K562 (cell line): ENCODE results near the gene SHC1. TPM values are rescaled to one million over a fixed set of nuclear protein-coding genes. Genes with fewer than 3 reads are reported as not detected.
A peak's percentile ranks its signal among the peaks of the same experiment; 100 is the strongest.

Experiments used
- ATAC-seq: fragments of 200-7000 bp; cut with Tn5 transposase; 3 replicates; pipeline ENCODE4 v1.9.1; 2020; ENCODE audit warnings: moderate library complexity
- BruUV-seq: library from RNA; stranded (reverse); fragments of 400-500 nt; replicated peaks from 2 replicates; lab custom pipeline; 2021; lab: Mats Ljungman, UMichigan
- CTCF ChIA-PET: fragments of 300-600 bp; formaldehyde crosslinking; extraction: SDS; loops from one replicate; lab custom pipeline; 2021; ENCODE audit warnings: low intra/inter-chr PET ratio; lab: Yijun Ruan, JAX
- POLR2A ChIA-PET: fragments of 300-600, 350-650 bp; sonication (Branson Sonifier 250); formaldehyde crosslinking; extraction: SDS; loops from one replicate; lab custom pipeline; 2021; ENCODE audit warnings: antibody characterized with exemption, inconsistent platforms; lab: Yijun Ruan, JAX
- DNase-seq, 4 experiments: peaks; one replicate each; pipeline versions ENCODE4 v3.0.0 to v3.0.0-alpha.2; 2011 to 2018; ENCODE audit warnings: low spot score in 3 of 4, mixed read lengths in 3 of 4; ENCODE audit errors: extremely low read depth in 1 of 4
- FAIRE-seq: peaks from 2 replicates; lab custom pipeline; 2011; peaks lifted over from hg19 to GRCh38; lab: Jason Lieb, UNC
- H2AFZ ChIP-seq: 2 replicates; pipeline ENCODE4 v1.6.0; 2011; ENCODE audit warnings: low read depth, low read length, control low read depth, inconsistent platforms
- H3K27ac ChIP-seq: fragments of 200-600 bp; 3 replicates; pipeline ENCODE4 v1.8.0; 2011; ENCODE audit warnings: low read depth, mild to moderate bottlenecking, control low read depth, inconsistent platforms, low read length, moderate library complexity, mixed read lengths; ENCODE audit errors: extremely low read depth
- H3K27me3 ChIP-seq, 2 experiments: fragments of 300-600 bp in 1 of 2; 2 replicates in 1 of 2; 3 replicates in 1 of 2; pipeline versions ENCODE4 v1.6.0 to v1.8.0; 2011; ENCODE audit warnings: inconsistent platforms in 2 of 2, low read length in 2 of 2, mild to moderate bottlenecking in 1 of 2, mixed read lengths in 1 of 2, moderate library complexity in 1 of 2; ENCODE audit not compliant: control insufficient read depth in 2 of 2, insufficient read depth in 2 of 2
- H3K36me3 ChIP-seq: fragments of 300-600 bp; 3 replicates; pipeline ENCODE4 v1.8.0; 2011; ENCODE audit warnings: mild to moderate bottlenecking, low read length, inconsistent platforms; ENCODE audit not compliant: control insufficient read depth, insufficient read depth
- H3K4me1 ChIP-seq, 2 experiments: fragments of 200-600 bp in 1 of 2; replicated peaks in 1 of 2; 2 replicates in 1 of 2; 3 replicates in 1 of 2; pipeline versions ENCODE4 v1.5.1 to v1.8.0; 2011; ENCODE audit warnings: inconsistent platforms in 2 of 2, low read length in 2 of 2, mild to moderate bottlenecking in 1 of 2, mixed read lengths in 1 of 2, moderate library complexity in 1 of 2; ENCODE audit not compliant: control insufficient read depth in 2 of 2, insufficient read depth in 2 of 2
- H3K4me2 ChIP-seq: 2 replicates; pipeline ENCODE4 v1.6.1; 2011; ENCODE audit warnings: low read length, control low read depth, inconsistent platforms, mixed read lengths; ENCODE audit not compliant: insufficient read depth
- H3K4me3 ChIP-seq: fragments of 200-600 bp; sonication (generic), shearing (Covaris generic); 2 replicates; pipeline ENCODE4 v1.5.1; 2016; ENCODE audit warnings: control low read depth, inconsistent platforms
- H3K79me2 ChIP-seq: fragments of 200-600 bp; 3 replicates; pipeline ENCODE4 v1.8.0; 2011; ENCODE audit warnings: low read length, inconsistent platforms; ENCODE audit not compliant: control insufficient read depth, insufficient read depth
- H3K9ac ChIP-seq, 2 experiments: 2 replicates each; pipeline versions ENCODE4 v1.6.0 to v1.6.1; 2011; ENCODE audit warnings: low read depth in 2 of 2, low read length in 2 of 2, control low read depth in 1 of 2, inconsistent platforms in 1 of 2, mild to moderate bottlenecking in 1 of 2, mixed read lengths in 1 of 2; ENCODE audit not compliant: insufficient read depth in 1 of 2
- H3K9me1 ChIP-seq: one replicate; pipeline ENCODE4 v1.6.0; 2011; ENCODE audit warnings: inconsistent platforms, mild to moderate bottlenecking, low read length, moderate library complexity; ENCODE audit not compliant: control insufficient read depth, insufficient read depth
- H3K9me3 ChIP-seq: replicated peaks from 2 replicates; pipeline ENCODE4 v1.5.1; 2011; ENCODE audit warnings: low read depth, low read length, inconsistent platforms; ENCODE audit not compliant: control insufficient read depth, insufficient read depth
- H4K20me1 ChIP-seq: replicated peaks from 2 replicates; pipeline ENCODE4 v1.6.1; 2011; ENCODE audit warnings: low read length, inconsistent platforms, mixed read lengths; ENCODE audit not compliant: control insufficient read depth, insufficient read depth
- ERF ChIP-seq: fragments of 450-650 bp; formaldehyde crosslinking; IDR thresholded peaks from 2 replicates; pipeline ENCODE4 v1.4.0; 2020; ENCODE audit warnings: mild to moderate bottlenecking, mixed read lengths
- HBP1 ChIP-seq: fragments of 450-650 bp; formaldehyde crosslinking; IDR thresholded peaks from 2 replicates; pipeline ENCODE4 v1.4.0; 2022; ENCODE audit warnings: missing genetic modification characterization
- IRF1 ChIP-seq: sonication (generic); formaldehyde crosslinking; IDR thresholded peaks from 2 replicates; pipeline ENCODE4 v1.8.0; 2022; ENCODE audit warnings: missing genetic modification reagents, mild to moderate bottlenecking, borderline replicate concordance
- POLR2G ChIP-seq: fragments of 200-400 bp; formaldehyde crosslinking; IDR thresholded peaks from 2 replicates; pipeline ENCODE4 v1.6.1; 2017; ENCODE audit warnings: low read depth, mild to moderate bottlenecking, antibody characterized with exemption, low read length, moderate library complexity
- PTBP1 ChIP-seq: fragments of 200-400 bp; formaldehyde crosslinking; IDR thresholded peaks from 2 replicates; pipeline ENCODE4 v1.6.1; 2017; ENCODE audit warnings: low read depth, low read length
- RBFOX2 ChIP-seq: fragments of 200-400 bp; formaldehyde crosslinking; IDR thresholded peaks from 2 replicates; pipeline ENCODE4 v1.6.1; 2017; ENCODE audit warnings: low read depth, mild to moderate bottlenecking, low read length, moderate library complexity
- SNAPC5 ChIP-seq: fragments of 250-450 bp; sonication (Bioruptor Pico); IDR thresholded peaks from 2 replicates; pipeline ENCODE4 v1.8.0; 2021; ENCODE audit warnings: moderate library complexity, mild to moderate bottlenecking, inconsistent platforms
- SP2 ChIP-seq: IDR thresholded peaks from 2 replicates; pipeline ENCODE4 v1.6.1; 2011; ENCODE audit warnings: mild to moderate bottlenecking, low read depth, low read length, moderate library complexity; ENCODE audit not compliant: poor library complexity, severe bottlenecking; ENCODE audit errors: extremely low read depth
- SUPT5H ChIP-seq: fragments of 450-650 bp; IDR thresholded peaks from 2 replicates; pipeline ENCODE4 v1.6.1; 2016
- TRIM25 ChIP-seq: fragments of 450-650 bp; IDR thresholded peaks from 2 replicates; pipeline ENCODE4 v1.7.0; 2016; ENCODE audit warnings: borderline replicate concordance
- ZNF449 ChIP-seq: fragments of 250-450 bp; sonication (Bioruptor Pico); IDR thresholded peaks from 2 replicates; pipeline ENCODE4 v1.8.0; 2022; ENCODE audit warnings: moderate library complexity, mild to moderate bottlenecking, inconsistent platforms
- WGBS: fragments of 100-300 bp; shearing (Covaris generic); methylation state at CpG from one replicate; pipeline ENCODE4 v1.1.6; 2016; ENCODE audit warnings: low coverage, mixed read lengths; ENCODE audit not compliant: insufficient coverage; ENCODE audit errors: missing lambda C conversion rate; 5-methylcytosine and 5-hydroxymethylcytosine counted together
- in situ Hi-C: fragments of 300-500 bp; cut with MboI; formaldehyde crosslinking; loops from 4 replicates; pipeline ENCODE4 v1.15.0; 2018; ENCODE audit warnings: inconsistent platforms, mixed read lengths
- intact Hi-C: fragments of 100-400 bp; cut with micrococcal nuclease; formaldehyde crosslinking; loops from 2 replicates; pipeline ENCODE4 v1.14.2; 2022
- polyA plus RNA-seq, 8 experiments: library from polyadenylated mRNA; depleted of rRNA in 4 of 8; stranded (reverse) in 5 of 8; unstranded in 3 of 8; fragments of >200 nt; fragmentation: Nextera tagmentation in 2 of 8; fragmentation: Illumina TruSeq in 1 of 8; extraction: Ambion mirVana in 2 of 8; extraction: Trizol in 1 of 8; gene quantifications; 2 replicates each; pipeline versions ENCODE4 v1.2.1 to v1.2.3, GENCODE V29; 2011 to 2014; ENCODE audit warnings: inconsistent platforms in 1 of 8, missing spikeins in 1 of 8
- total RNA-seq, 7 experiments: library from RNA; depleted of rRNA in 6 of 7; stranded (reverse); fragments of >200 nt in 6 of 7; fragmentation: Illumina TruSeq in 2 of 7; extraction: Trizol in 2 of 7; gene quantifications; 2 replicates each; pipeline versions ENCODE4 v1.2.1 to v1.2.3, GENCODE V29; 2011 to 2021; ENCODE audit warnings: low replicate concordance in 1 of 7

Gene SHC1
- total and polyA plus RNA-seq, 9 of the 15 experiments (the other 6 are each of a cell fraction or from before 2014, with no cell fraction given) = 4.1 to 113 (median 51.9) TPM

- no peaks in the 10 kb centered on the region for H3K9me3 ChIP-seq
- peak overlapping the region; percentile 99 for H3K27ac ChIP-seq
- H2AFZ ChIP-seq = no peak overlapping the region
- DNase-seq (no peak), FAIRE-seq (no peak), ATAC-seq (no peak)
- in situ Hi-C loops = no loop called here
- peak overlapping the region; percentile 97; the same call in 1 of the 2 replicates for H3K4me3 ChIP-seq
- H3K27me3 ChIP-seq = no peaks in the 10 kb centered on the region
- ChIA-PET CTCF (no interaction called here), POLR2A (interaction anchor here (0.7 to 1.2 kb wide), 3 partner anchors 7 to 79 kb away, joined by 3 to 6 read pairs (median 3); no protein-coding TSS in a partner anchor)
- H3K4me1 ChIP-seq = peaks cover 58 to 78% of the 10 kb centered on the region in 2 experiments
- H3K9me1 ChIP-seq = no peaks in the 10 kb centered on the region
- TF ChIP-seq SUPT5H (0 out of 2 replicates have a peak, but pooled peaks have one; percentile 1), SNAPC5 (CRISPR knock-in tag) (no peak), HBP1 (CRISPR knock-in tag) (no peak), SP2 (no peak), RBFOX2 (peak; percentile 62), TRIM25 (no peak), ERF (CRISPR knock-in tag) (no peak), IRF1 (CRISPR knock-in tag) (no peak), POLR2G (peak; percentile 52), ZNF449 (CRISPR knock-in tag) (no peak), PTBP1 (no peak)
- H3K36me3 ChIP-seq = peaks cover 47% of the 10 kb centered on the region; the same call in 2 of the 3 replicates
- 95% methylated on average over 4 of the region's 17 CpGs for WGBS
- no TSS peak for BruUV-seq
- intact Hi-C loops = no loop called here
- peaks cover 82% of the 10 kb centered on the region for H3K79me2 ChIP-seq
- peaks cover 3% of the 10 kb centered on the region for H4K20me1 ChIP-seq
- peak overlapping the region; percentile 99; a peak in 3 of 4 replicates for H3K9ac ChIP-seq
- H3K4me2 ChIP-seq = peak overlapping the region; percentile 99
These were observed 34.8 kb upstream of the SHC1 start for GRCh38 chr1:155005076-155006011.
